Thymus (tissue), 14 donors: ENCODE measurements around the gene FTO. TPM values are rescaled to one million over a fixed set of nuclear protein-coding genes. Genes with fewer than 3 reads are reported as not detected.
A peak's percentile ranks its signal among the peaks of the same experiment; 100 is the strongest.

ENCODE experiments used
- DNase-seq, 9 donors: peaks; one replicate each; pipeline ENCODE4 v3.0.0-alpha.2; 2013; ENCODE audit warnings: low spot score in 9 of 9, low read depth in 6 of 9, missing footprints in 1 of 9
- H3K27ac ChIP-seq, 2 donors: one replicate each; pipeline ENCODE4 v1.5.1; 2013; ENCODE audit warnings: control low read depth in 1 of 2, low read depth in 1 of 2, low read length in 1 of 2, mild to moderate bottlenecking in 1 of 2, moderate library complexity in 1 of 2
- H3K27me3 ChIP-seq, 2 donors: one replicate each; pipeline ENCODE4 v1.5.1; 2013; ENCODE audit warnings: low read length in 1 of 2; ENCODE audit not compliant: control insufficient read depth in 2 of 2, insufficient read depth in 1 of 2
- H3K36me3 ChIP-seq, 2 donors: one replicate each; pipeline ENCODE4 v1.5.1; 2013; ENCODE audit warnings: low read length in 1 of 2, mild to moderate bottlenecking in 1 of 2, moderate library complexity in 1 of 2; ENCODE audit not compliant: control insufficient read depth in 2 of 2, insufficient read depth in 2 of 2
- H3K4me1 ChIP-seq, 2 donors: one replicate each; pipeline ENCODE4 v1.5.1; 2013; ENCODE audit warnings: low read length in 2 of 2; ENCODE audit not compliant: control insufficient read depth in 2 of 2, insufficient read depth in 2 of 2
- H3K4me3 ChIP-seq, 2 donors: one replicate each; pipeline ENCODE4 v1.5.1; 2013; ENCODE audit warnings: low read length in 2 of 2, control low read depth in 1 of 2, mild to moderate bottlenecking in 1 of 2
- H3K9me3 ChIP-seq, 2 donors: one replicate each; pipeline ENCODE4 v1.5.1; 2013; ENCODE audit warnings: low read length in 1 of 2, mild to moderate bottlenecking in 1 of 2; ENCODE audit not compliant: control insufficient read depth in 2 of 2, insufficient read depth in 1 of 2
- WGBS: extraction: QIAGEN DNeasy Blood & Tissue Kit; methylation state at CpG from one replicate; pipeline ENCODE4 v1.1.7; 2013; 5-methylcytosine and 5-hydroxymethylcytosine counted together
- long read RNA-seq, 10 donors: transcript quantifications; one replicate each; lab custom pipeline, GENCODE V29; 2026
- polyA plus RNA-seq: library from polyadenylated mRNA; stranded (reverse); fragments of 200-250 nt; gene quantifications from one replicate; pipeline ENCODE4 v1.2.3, GENCODE V29; 2013
- total RNA-seq: library from RNA; stranded (reverse); fragments of 120-200 nt; gene quantifications from one replicate; pipeline ENCODE4 v1.2.4, GENCODE V29; 2013
- donor health status: healthy.

FTO gene
- 34.5 TPM for total RNA-seq
- 13.7 TPM for polyA plus RNA-seq
- long read RNA-seq, donor 1: 0 reads
- long read RNA-seq, donor 2: 0 reads
- long read RNA-seq, donor 3, full-length matches to known transcripts: 4 of 4 reads
- long read RNA-seq, donor 3, partial matches to known transcripts: 0 of 4 reads
- long read RNA-seq, donor 3, other reads (novel, unspliced or antisense): 0 of 4 reads
- long read RNA-seq, donor 4, full-length matches to known transcripts: 2 of 2 reads
- long read RNA-seq, donor 4, partial matches to known transcripts: 0 of 2 reads
- long read RNA-seq, donor 4, other reads (novel, unspliced or antisense): 0 of 2 reads
- long read RNA-seq, donor 5, full-length matches to known transcripts: 10 of 10 reads
- long read RNA-seq, donor 5, partial matches to known transcripts: 0 of 10 reads
- long read RNA-seq, donor 5, other reads (novel, unspliced or antisense): 0 of 10 reads
- long read RNA-seq, donor 6, full-length matches to known transcripts: 8 of 8 reads
- long read RNA-seq, donor 6, partial matches to known transcripts: 0 of 8 reads
- long read RNA-seq, donor 6, other reads (novel, unspliced or antisense): 0 of 8 reads
- long read RNA-seq, donor 7, full-length matches to known transcripts: 4 of 4 reads
- long read RNA-seq, donor 7, partial matches to known transcripts: 0 of 4 reads
- long read RNA-seq, donor 7, other reads (novel, unspliced or antisense): 0 of 4 reads
- long read RNA-seq, donor 8, full-length matches to known transcripts: 4 of 4 reads
- long read RNA-seq, donor 8, partial matches to known transcripts: 0 of 4 reads
- long read RNA-seq, donor 8, other reads (novel, unspliced or antisense): 0 of 4 reads
- long read RNA-seq, donor 9, full-length matches to known transcripts: 3 of 3 reads
- long read RNA-seq, donor 9, partial matches to known transcripts: 0 of 3 reads
- long read RNA-seq, donor 9, other reads (novel, unspliced or antisense): 0 of 3 reads
- long read RNA-seq, donor 10, full-length matches to known transcripts: 4 of 4 reads
- long read RNA-seq, donor 10, partial matches to known transcripts: 0 of 4 reads
- long read RNA-seq, donor 10, other reads (novel, unspliced or antisense): 0 of 4 reads

- WGBS: under 1% methylated on average over 57 of the region's 57 CpGs
- peak within 1 kb of the TSS; percentile 54 to 68 for H3K4me3 ChIP-seq
- H3K27me3 ChIP-seq: no peaks in the 10 kb centered on the region
- no peaks in the 10 kb centered on the region for H3K9me3 ChIP-seq
- H3K4me1 ChIP-seq: peaks cover 0 to 7% of the 10 kb centered on the region in 2 donors
- H3K27ac ChIP-seq: peak within 1 kb of the TSS in 1 of 2 donors; percentile 25
- H3K36me3 ChIP-seq: no peaks in the 10 kb centered on the region
- peak; percentile 95 to 99 (median 97) for DNase-seq
Measured at GRCh38 chr16:53703590-53704444, at the start of gene FTO, which contains the start of gene RPGRIP1L. TSS of gene FTO (plus strand) at chr16:53704156. TSS of gene RPGRIP1L (minus strand) at chr16:53703859. CDS start at chr16:53700723, 3,136 bp downstream.

- Histone ChIP-seq H3K36me3 (no peaks in the 10 kb centered on the region), H3K9me3 (no peaks in the 10 kb centered on the region), H3K27me3 (no peaks in the 10 kb centered on the region), H3K27ac (no peak overlapping the region), H3K4me1 (no peaks in the 10 kb centered on the region), H3K4me3 (no peak overlapping the region)
- 98% methylated on average over 2 of the region's 2 CpGs for WGBS
- no peak for DNase-seq
Measured at GRCh38 chr16:53654946-53655345, 49.0 kb upstream of the FTO start.

GRCh38 chr16:53662072-53662471 lies 41.9 kb upstream of the FTO start:
- Histone ChIP-seq H3K9me3 (no peaks in the 10 kb centered on the region), H3K27me3 (no peaks in the 10 kb centered on the region), H3K4me1 (no peaks in the 10 kb centered on the region), H3K36me3 (no peaks in the 10 kb centered on the region), H3K27ac (no peak overlapping the region), H3K4me3 (no peak overlapping the region)
- WGBS: 96% methylated on average over 1 of the region's 1 CpG
- DNase-seq: no peak

GRCh38 chr16:53664724-53665345 lies 39.1 kb upstream of the FTO start:
- Histone ChIP-seq H3K9me3 (no peaks in the 10 kb centered on the region), H3K27ac (no peak overlapping the region), H3K27me3 (no peaks in the 10 kb centered on the region), H3K4me3 (no peak overlapping the region), H3K36me3 (no peaks in the 10 kb centered on the region), H3K4me1 (no peaks in the 10 kb centered on the region)
- DNase-seq: no peak
- WGBS: 81% methylated on average over 7 of the region's 7 CpGs

GRCh38 chr16:53666786-53667415 lies 37.1 kb upstream of the FTO start:
- Histone ChIP-seq H3K4me3 (no peak overlapping the region), H3K27ac (no peak overlapping the region), H3K36me3 (no peaks in the 10 kb centered on the region), H3K9me3 (no peaks in the 10 kb centered on the region), H3K27me3 (no peaks in the 10 kb centered on the region), H3K4me1 (no peaks in the 10 kb centered on the region)
- no peak for DNase-seq
- 98% methylated on average over 3 of the region's 3 CpGs for WGBS

GRCh38 chr16:53668869-53669268 lies 35.1 kb upstream of the FTO start:
- WGBS: 96% methylated on average over 2 of the region's 2 CpGs
- no peaks in the 10 kb centered on the region for H3K27me3 ChIP-seq

GRCh38 chr16:53672461-53672860 lies 31.5 kb upstream of the FTO start:
- no peaks in the 10 kb centered on the region for H3K9me3 ChIP-seq
- no peak overlapping the region for H3K4me3 ChIP-seq
- H3K27me3 ChIP-seq: no peaks in the 10 kb centered on the region
- no peaks in the 10 kb centered on the region for H3K4me1 ChIP-seq
- no peak for DNase-seq
- no peak overlapping the region for H3K27ac ChIP-seq
- no peaks in the 10 kb centered on the region for H3K36me3 ChIP-seq

More at GRCh38 chr16:53668869-53669268, 35.1 kb upstream of the FTO start:
- Histone ChIP-seq H3K36me3 (no peaks in the 10 kb centered on the region), H3K27ac (no peak overlapping the region), H3K9me3 (no peaks in the 10 kb centered on the region), H3K4me1 (no peaks in the 10 kb centered on the region), H3K4me3 (no peak overlapping the region)
- no peak for DNase-seq

GRCh38 chr16:53673189-53673588 lies 30.8 kb upstream of the FTO start:
- DNase-seq: no peak
- no peak overlapping the region for H3K27ac ChIP-seq
- 97% methylated on average over 4 of the region's 4 CpGs for WGBS
- H3K36me3 ChIP-seq: no peaks in the 10 kb centered on the region
- no peaks in the 10 kb centered on the region for H3K9me3 ChIP-seq
- no peak overlapping the region for H3K4me3 ChIP-seq
- H3K27me3 ChIP-seq: no peaks in the 10 kb centered on the region
- H3K4me1 ChIP-seq: no peaks in the 10 kb centered on the region
